ENCODE results near the gene TRIM9. TPM values are rescaled to one million over a fixed set of nuclear protein-coding genes. Genes with fewer than 3 reads are reported as not detected.

Gene TRIM9
- total and polyA plus RNA-seq, 5 donors = 0.29 to 1.2 (median 0.77) TPM

- Histone ChIP-seq H3K4me3 (ENCODE audit: low read length) (no peak overlapping the region), H3K27ac (ENCODE audit: low read length) (no peak overlapping the region), H3K27me3 (ENCODE audit: control insufficient read depth, insufficient read depth) (no peaks in the 10 kb centered on the region), H3K9me3 (ENCODE audit: control insufficient read depth, low read length) (no peaks in the 10 kb centered on the region), H3K4me1 (ENCODE audit: control insufficient read depth, insufficient read depth, low read length) (no peaks in the 10 kb centered on the region)
- no peak for DNase-seq
- 84% methylated on average over 3 of the region's 3 CpGs for WGBS
- no peak for ATAC-seq
- intact Hi-C loops (cut with DNase I) = no loop called here
Observed at GRCh38 chr14:50978529-50978871, 116.4 kb downstream of the TRIM9 start.

- intact Hi-C loops (cut with DNase I) = no loop called here
- no peaks in the 10 kb centered on the region for H3K9me3 ChIP-seq (ENCODE audit: control insufficient read depth, low read length)
- no peak overlapping the region for H3K27ac ChIP-seq (ENCODE audit: low read length)
- no peak for DNase-seq
- ATAC-seq = no peak
- no peak overlapping the region for H3K4me3 ChIP-seq (ENCODE audit: low read length)
- H3K27me3 ChIP-seq (ENCODE audit: control insufficient read depth, insufficient read depth) = no peaks in the 10 kb centered on the region
- 94% methylated on average over 3 of the region's 3 CpGs for WGBS
- H3K4me1 ChIP-seq (ENCODE audit: control insufficient read depth, insufficient read depth, low read length) = no peaks in the 10 kb centered on the region
Observed at GRCh38 chr14:50977863-50978528, 116.9 kb downstream of the TRIM9 start.

GRCh38 chr14:50974118-50974517 lies 120.8 kb downstream of the TRIM9 start:
- 80% methylated on average over 5 of the region's 5 CpGs for WGBS
- H3K27me3 ChIP-seq (ENCODE audit: control insufficient read depth, insufficient read depth) = no peaks in the 10 kb centered on the region
- H3K4me3 ChIP-seq (ENCODE audit: low read length) = no peak overlapping the region
- H3K4me1 ChIP-seq (ENCODE audit: control insufficient read depth, insufficient read depth, low read length) = no peaks in the 10 kb centered on the region
- no peak for DNase-seq
- H3K9me3 ChIP-seq (ENCODE audit: control insufficient read depth, low read length) = no peaks in the 10 kb centered on the region
- peak in 1 of 2 donors; percentile 26 for ATAC-seq
- intact Hi-C loops (cut with DNase I) = no loop called here
- H3K27ac ChIP-seq (ENCODE audit: low read length) = no peak overlapping the region

- 92% methylated on average over 11 of the region's 11 CpGs for WGBS
- no peak for DNase-seq
- no peak for ATAC-seq
- H3K27ac ChIP-seq (ENCODE audit: low read length) = no peak overlapping the region
- no peaks in the 10 kb centered on the region for H3K9me3 ChIP-seq (ENCODE audit: control insufficient read depth, low read length)
- H3K27me3 ChIP-seq (ENCODE audit: control insufficient read depth, insufficient read depth) = no peaks in the 10 kb centered on the region
- intact Hi-C loops (cut with DNase I) = no loop called here
- no peak overlapping the region for H3K4me3 ChIP-seq (ENCODE audit: low read length)
- no peaks in the 10 kb centered on the region for H3K4me1 ChIP-seq (ENCODE audit: control insufficient read depth, insufficient read depth, low read length)
Observed at GRCh38 chr14:50972734-50973133, 122.2 kb downstream of the TRIM9 start.

- Histone ChIP-seq H3K4me1 (ENCODE audit: control insufficient read depth, insufficient read depth, low read length) (no peaks in the 10 kb centered on the region), H3K4me3 (ENCODE audit: low read length) (no peak overlapping the region), H3K27me3 (ENCODE audit: control insufficient read depth, insufficient read depth) (no peaks in the 10 kb centered on the region), H3K27ac (ENCODE audit: low read length) (no peak overlapping the region), H3K9me3 (ENCODE audit: control insufficient read depth, low read length) (no peaks in the 10 kb centered on the region)
- no peak for DNase-seq
- WGBS = 87% methylated on average over 6 of the region's 6 CpGs
- intact Hi-C loops (cut with DNase I) = no loop called here
- ATAC-seq = no peak
Observed at GRCh38 chr14:50970886-50971781, 123.8 kb downstream of the TRIM9 start.

- DNase-seq (no peak), ATAC-seq (peak; percentile 36 to 50)
- Histone ChIP-seq H3K27me3 (ENCODE audit: control insufficient read depth, insufficient read depth) (no peaks in the 10 kb centered on the region), H3K4me3 (ENCODE audit: low read length) (no peak overlapping the region), H3K9me3 (ENCODE audit: control insufficient read depth, low read length) (no peaks in the 10 kb centered on the region), H3K4me1 (ENCODE audit: control insufficient read depth, insufficient read depth, low read length) (no peaks in the 10 kb centered on the region), H3K27ac (ENCODE audit: low read length) (no peak overlapping the region)
- intact Hi-C loops (cut with DNase I) = no loop called here
- 38% methylated on average over 2 of the region's 2 CpGs for WGBS
Observed at GRCh38 chr14:50967790-50968189, 127.1 kb downstream of the TRIM9 start.

- WGBS = 50% methylated on average over 3 of the region's 3 CpGs
- Histone ChIP-seq H3K27ac (ENCODE audit: low read length) (no peak overlapping the region), H3K4me1 (ENCODE audit: control insufficient read depth, insufficient read depth, low read length) (no peaks in the 10 kb centered on the region), H3K9me3 (ENCODE audit: control insufficient read depth, low read length) (no peaks in the 10 kb centered on the region), H3K4me3 (ENCODE audit: low read length) (no peak overlapping the region), H3K27me3 (ENCODE audit: control insufficient read depth, insufficient read depth) (no peaks in the 10 kb centered on the region)
- no peak for DNase-seq
- ATAC-seq = no peak
- intact Hi-C loops (cut with DNase I) = no loop called here
Observed at GRCh38 chr14:50967103-50967502, 127.8 kb downstream of the TRIM9 start.

GRCh38 chr14:50964683-50965390 lies 130.1 kb downstream of the TRIM9 start:
- Histone ChIP-seq H3K27ac (ENCODE audit: low read length) (no peak overlapping the region), H3K9me3 (ENCODE audit: control insufficient read depth, low read length) (no peaks in the 10 kb centered on the region), H3K4me3 (ENCODE audit: low read length) (no peak overlapping the region), H3K27me3 (ENCODE audit: control insufficient read depth, insufficient read depth) (no peaks in the 10 kb centered on the region), H3K4me1 (ENCODE audit: control insufficient read depth, insufficient read depth, low read length) (no peaks in the 10 kb centered on the region)
- intact Hi-C loops (cut with DNase I) = no loop called here
- DNase-seq (peak in 2 of 3 donors; percentile 53 to 71), ATAC-seq (peak in 1 of 2 donors; percentile 41)
- WGBS = 24% methylated on average over 5 of the region's 5 CpGs

- Histone ChIP-seq H3K27me3 (ENCODE audit: control insufficient read depth, insufficient read depth) (no peaks in the 10 kb centered on the region), H3K4me1 (ENCODE audit: control insufficient read depth, insufficient read depth, low read length) (no peaks in the 10 kb centered on the region), H3K4me3 (ENCODE audit: low read length) (no peak overlapping the region), H3K27ac (ENCODE audit: low read length) (no peak overlapping the region), H3K9me3 (ENCODE audit: control insufficient read depth, low read length) (no peaks in the 10 kb centered on the region)
- intact Hi-C loops (cut with DNase I) = no loop called here
- WGBS = 94% methylated on average over 5 of the region's 5 CpGs
- no peak for DNase-seq
- ATAC-seq = no peak
Observed at GRCh38 chr14:50963919-50964318, 131.0 kb downstream of the TRIM9 start.

GRCh38 chr14:50961605-50962221 lies 133.2 kb downstream of the TRIM9 start:
- WGBS = 52% methylated on average over 2 of the region's 2 CpGs
- H3K27ac ChIP-seq (ENCODE audit: low read length) = no peak overlapping the region
- peak in 1 of 2 donors; percentile 33 for ATAC-seq
- H3K4me3 ChIP-seq (ENCODE audit: low read length) = no peak overlapping the region
- no peaks in the 10 kb centered on the region for H3K27me3 ChIP-seq (ENCODE audit: control insufficient read depth, insufficient read depth)
- no peaks in the 10 kb centered on the region for H3K9me3 ChIP-seq (ENCODE audit: control insufficient read depth, low read length)
- H3K4me1 ChIP-seq (ENCODE audit: control insufficient read depth, insufficient read depth, low read length) = no peaks in the 10 kb centered on the region
- intact Hi-C loops (cut with DNase I) = no loop called here
- DNase-seq = no peak
